Nephron (organoid): Measurements from ENCODE around the gene SARNP.
"Not testable (repeated sequence)": the region's sequence is repeated elsewhere in the genome, so short reads cannot be mapped to it uniquely, and the experiment has no call there.

Experiments used
- H3K27ac Mint-ChIP-seq, 3 experiments: 2 replicates each; pipeline ENCODE4 v1.8.0; 2020; ENCODE audit warnings: mixed read lengths in 3 of 3, mild to moderate bottlenecking in 2 of 3, moderate library complexity in 1 of 3
- H3K27me3 Mint-ChIP-seq: 2 replicates; pipeline ENCODE4 v1.8.0; 2021; ENCODE audit warnings: low read depth, mild to moderate bottlenecking, moderate library complexity, mixed read lengths
- H3K36me3 Mint-ChIP-seq: 2 replicates; pipeline ENCODE4 v1.8.0; 2020; ENCODE audit warnings: low read depth, mixed read lengths
- H3K4me1 Mint-ChIP-seq: 2 replicates; pipeline ENCODE4 v1.8.0; 2020; ENCODE audit warnings: mixed read lengths
- H3K4me3 Mint-ChIP-seq, 3 experiments: 2 replicates each; pipeline ENCODE4 v1.8.0; 2020; ENCODE audit warnings: mild to moderate bottlenecking in 3 of 3, mixed read lengths in 3 of 3, moderate library complexity in 2 of 3
- H3K9me3 Mint-ChIP-seq: 2 replicates; pipeline ENCODE4 v1.8.0; 2020; ENCODE audit warnings: mixed read lengths
- TF ChIP-seq, protein P1 (sequence below), 3 experiments: fragments of 200-600 bp; sonication (generic); IDR thresholded peaks; one replicate each; pipeline ENCODE4 v1.5.0; 2021; ENCODE audit warnings: antibody characterized with exemption in 3 of 3; ENCODE audit not compliant: unreplicated experiment in 3 of 3

Gene SARNP

DNA sequence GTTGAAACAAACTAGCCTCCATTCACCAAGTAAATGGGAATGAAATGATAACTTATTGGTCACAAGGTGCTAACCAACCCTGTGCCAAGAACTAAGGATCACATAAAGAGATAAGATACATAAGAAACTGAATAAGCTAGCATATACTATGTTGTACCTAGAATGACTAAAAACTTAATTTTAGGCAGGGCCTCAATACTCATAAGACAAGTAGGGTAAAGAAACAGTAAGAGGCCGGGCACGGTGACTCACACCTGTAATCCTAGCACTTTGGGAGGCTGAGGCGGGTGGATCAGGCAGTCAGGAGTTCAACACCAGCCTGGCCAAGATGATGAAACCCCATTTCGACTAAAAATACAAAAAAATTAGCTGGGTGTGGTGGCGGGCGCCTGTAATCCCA lies 56.9 kb downstream of the SARNP start:
- H3K27ac Mint-ChIP-seq, result no peak overlapping the region

DNA sequence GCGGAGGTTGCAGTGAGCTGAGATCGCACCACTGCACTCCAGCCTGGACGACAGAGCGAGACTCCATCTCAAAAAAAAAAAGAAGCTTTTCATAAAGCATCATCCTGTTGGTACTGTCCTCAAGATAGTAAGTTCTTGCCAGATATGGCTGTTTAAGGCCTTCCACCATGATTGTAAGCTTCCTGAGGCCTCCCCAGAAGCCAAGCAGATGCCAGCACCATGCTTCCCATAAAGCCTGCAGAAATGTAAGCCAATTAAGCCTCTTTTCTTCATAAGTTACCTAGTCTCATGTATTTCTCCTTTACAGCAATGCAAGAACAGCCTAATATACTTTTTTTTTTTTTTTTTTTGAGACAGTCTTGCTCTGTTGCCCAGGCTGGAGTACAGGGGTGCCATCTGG lies 58.9 kb downstream of the SARNP start:
- not testable (repeated sequence) for H3K27me3 Mint-ChIP-seq, H3K4me3 Mint-ChIP-seq, H3K9me3 Mint-ChIP-seq, H3K4me1 Mint-ChIP-seq, H3K27ac Mint-ChIP-seq
- peaks cover 71% of the 10 kb centered on the region for H3K36me3 Mint-ChIP-seq

More for the DNA sequence above, 56.9 kb downstream of the SARNP start:
- H3K4me1 Mint-ChIP-seq, result peaks cover 6% of the 10 kb centered on the region
- TF ChIP-seq, protein P1, sequence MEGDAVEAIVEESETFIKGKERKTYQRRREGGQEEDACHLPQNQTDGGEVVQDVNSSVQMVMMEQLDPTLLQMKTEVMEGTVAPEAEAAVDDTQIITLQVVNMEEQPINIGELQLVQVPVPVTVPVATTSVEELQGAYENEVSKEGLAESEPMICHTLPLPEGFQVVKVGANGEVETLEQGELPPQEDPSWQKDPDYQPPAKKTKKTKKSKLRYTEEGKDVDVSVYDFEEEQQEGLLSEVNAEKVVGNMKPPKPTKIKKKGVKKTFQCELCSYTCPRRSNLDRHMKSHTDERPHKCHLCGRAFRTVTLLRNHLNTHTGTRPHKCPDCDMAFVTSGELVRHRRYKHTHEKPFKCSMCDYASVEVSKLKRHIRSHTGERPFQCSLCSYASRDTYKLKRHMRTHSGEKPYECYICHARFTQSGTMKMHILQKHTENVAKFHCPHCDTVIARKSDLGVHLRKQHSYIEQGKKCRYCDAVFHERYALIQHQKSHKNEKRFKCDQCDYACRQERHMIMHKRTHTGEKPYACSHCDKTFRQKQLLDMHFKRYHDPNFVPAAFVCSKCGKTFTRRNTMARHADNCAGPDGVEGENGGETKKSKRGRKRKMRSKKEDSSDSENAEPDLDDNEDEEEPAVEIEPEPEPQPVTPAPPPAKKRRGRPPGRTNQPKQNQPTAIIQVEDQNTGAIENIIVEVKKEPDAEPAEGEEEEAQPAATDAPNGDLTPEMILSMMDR (IDR thresholded peaks at IDR 0.05; ENCODE audit: unreplicated experiment in 3 of 3), result no peak
- peaks cover 62% of the 10 kb centered on the region for H3K36me3 Mint-ChIP-seq
- H3K27me3 Mint-ChIP-seq, result no peaks in the 10 kb centered on the region
- H3K9me3 Mint-ChIP-seq, result no peaks in the 10 kb centered on the region
- no peak overlapping the region for H3K4me3 Mint-ChIP-seq

DNA sequence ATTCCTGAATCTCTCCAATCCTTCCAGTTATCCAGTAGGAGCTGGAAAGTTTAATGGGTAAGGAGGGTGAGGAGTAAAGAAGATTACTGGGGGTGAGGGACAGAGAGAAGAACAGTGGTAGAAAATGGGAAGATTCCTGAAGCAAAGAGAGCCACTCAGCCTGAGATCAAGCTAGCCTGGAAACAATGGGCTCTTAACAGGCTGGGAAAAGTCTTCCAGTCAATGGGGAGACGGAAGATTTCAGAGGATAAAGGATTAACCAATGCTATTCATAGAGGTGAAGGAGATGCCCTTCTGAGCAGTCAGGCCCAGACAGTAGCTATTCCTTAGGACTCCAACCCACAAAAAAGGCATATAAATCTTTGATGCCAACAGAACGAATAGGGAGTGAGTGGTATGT lies 59.8 kb downstream of the SARNP start:
- H3K27ac Mint-ChIP-seq, result peak overlapping the region in 1 of 3 experiments; percentile 66
- H3K36me3 Mint-ChIP-seq, result peaks cover 77% of the 10 kb centered on the region
- no peak overlapping the region for H3K4me3 Mint-ChIP-seq
- peaks cover 9% of the 10 kb centered on the region for H3K4me1 Mint-ChIP-seq
- no peaks in the 10 kb centered on the region for H3K27me3 Mint-ChIP-seq
- TF ChIP-seq, protein P1 (IDR thresholded peaks at IDR 0.05; ENCODE audit: unreplicated experiment in 3 of 3), result no peak
- no peaks in the 10 kb centered on the region for H3K9me3 Mint-ChIP-seq

DNA sequence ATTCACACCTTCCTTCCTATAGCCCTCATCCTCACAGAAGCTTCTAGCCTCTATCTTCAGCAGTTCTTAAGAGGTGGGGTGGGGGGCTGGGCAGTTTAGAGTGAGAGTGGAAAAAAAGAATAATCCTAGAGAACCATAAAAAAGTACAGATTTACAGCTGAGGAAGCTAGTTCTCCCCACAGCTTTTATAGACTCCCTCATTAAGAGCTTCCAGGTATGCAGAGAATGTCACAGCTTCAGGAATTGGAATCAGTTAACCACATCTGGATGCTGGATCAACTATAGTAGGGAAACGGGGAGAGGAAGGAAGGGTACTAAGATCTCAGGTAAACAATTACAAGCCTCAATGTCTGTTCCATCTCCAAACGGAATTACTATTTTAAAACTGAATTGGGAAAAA lies 62.3 kb downstream of the SARNP start:
- no peak overlapping the region for H3K4me3 Mint-ChIP-seq

DNA sequence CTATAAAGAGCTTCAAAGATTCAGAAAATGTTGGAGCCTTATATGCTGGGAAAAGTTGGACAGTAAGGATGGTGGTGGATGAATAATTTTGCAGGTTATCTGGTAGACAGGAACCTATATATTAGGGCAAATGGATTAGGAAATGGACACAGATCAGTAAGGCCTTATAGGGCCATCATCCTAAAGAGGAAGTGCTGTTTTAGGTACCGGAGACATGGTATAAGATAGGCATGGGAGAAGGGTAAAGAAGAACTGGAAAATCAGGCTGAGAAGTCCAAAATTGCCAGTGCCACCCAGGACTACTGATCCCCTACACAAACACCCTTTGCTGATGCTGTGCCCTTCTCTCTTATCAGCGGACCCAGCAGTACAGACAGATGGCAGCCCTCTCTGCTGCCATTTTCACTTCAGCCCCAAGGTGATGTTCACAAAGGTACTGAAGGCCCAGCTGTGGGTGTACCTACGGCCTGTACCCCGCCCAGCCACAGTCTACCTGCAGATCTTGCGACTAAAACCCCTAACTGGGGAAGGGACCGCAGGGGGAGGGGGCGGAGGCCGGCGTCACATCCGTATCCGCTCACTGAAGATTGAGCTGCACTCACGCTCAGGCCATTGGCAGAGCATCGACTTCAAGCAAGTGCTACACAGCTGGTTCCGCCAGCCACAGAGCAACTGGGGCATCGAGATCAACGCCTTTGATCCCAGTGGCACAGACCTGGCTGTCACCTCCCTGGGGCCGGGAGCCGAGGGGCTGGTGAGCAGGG lies 69.1 kb downstream of the SARNP start:
- H3K36me3 Mint-ChIP-seq, result peaks cover 58% of the 10 kb centered on the region
- H3K4me3 Mint-ChIP-seq, result no peak overlapping the region
- no peaks in the 10 kb centered on the region for H3K9me3 Mint-ChIP-seq
- H3K4me1 Mint-ChIP-seq, result peaks cover 41% of the 10 kb centered on the region
- peak overlapping the region; percentile 1 to 96 (median 81) for H3K27ac Mint-ChIP-seq
- TF ChIP-seq, protein P1 (IDR thresholded peaks at IDR 0.05; ENCODE audit: unreplicated experiment in 3 of 3), result no peak
- H3K27me3 Mint-ChIP-seq, result no peaks in the 10 kb centered on the region

More for the DNA sequence above, 62.3 kb downstream of the SARNP start:
- Mint-ChIP-seq H3K36me3 (peaks cover 86% of the 10 kb centered on the region), H3K9me3 (no peaks in the 10 kb centered on the region), H3K27me3 (no peaks in the 10 kb centered on the region), H3K4me1 (peaks cover 9% of the 10 kb centered on the region), H3K27ac (peak overlapping the region; percentile 16 to 66 (median 32))
- TF ChIP-seq, protein P1 (IDR thresholded peaks at IDR 0.05; ENCODE audit: unreplicated experiment in 3 of 3), result no peak

DNA sequence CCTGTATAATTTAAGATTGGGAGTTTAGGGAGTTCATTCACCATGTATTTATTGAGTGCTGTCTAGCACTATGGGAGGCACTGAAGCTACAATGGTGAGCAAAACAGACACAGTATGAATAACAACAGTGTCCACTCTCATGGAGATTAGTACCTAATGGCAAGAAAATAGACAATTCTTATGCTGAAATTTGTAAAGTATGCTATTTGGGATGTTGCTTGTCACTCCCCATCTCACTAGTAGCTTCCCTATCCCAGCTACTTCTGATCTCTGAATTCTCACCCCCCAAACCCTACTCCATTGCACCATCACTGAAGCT lies 70.7 kb downstream of the SARNP start:
- TF ChIP-seq, protein P1 (IDR thresholded peaks at IDR 0.05; ENCODE audit: unreplicated experiment in 3 of 3), result no peak
- peak overlapping the region in 2 of 3 experiments; percentile 24 to 91 for H3K4me3 Mint-ChIP-seq
- H3K9me3 Mint-ChIP-seq, result no peaks in the 10 kb centered on the region

More for the DNA sequence above, 70.7 kb downstream of the SARNP start:
- Mint-ChIP-seq H3K4me1 (peaks cover 52% of the 10 kb centered on the region), H3K27me3 (no peaks in the 10 kb centered on the region), H3K36me3 (peaks cover 43% of the 10 kb centered on the region), H3K27ac (peak overlapping the region; percentile 81 to 96 (median 88))
